C4-2B (cell line): ENCODE results near the gene HRH4.

Experiments used
- H3K27ac ChIP-seq: fragments of 450-650 bp; 2 replicates; pipeline ENCODE4 v1.5.1; 2017
- ZFX ChIP-seq: fragments of 450-650 bp; IDR thresholded peaks from 2 replicates; pipeline ENCODE4 v1.6.1; 2017
- TF ChIP-seq, protein P1 (sequence below): fragments of 450-650 bp; conservative IDR thresholded peaks from 2 replicates; pipeline ENCODE4 v1.5.1; 2017; ENCODE audit warnings: mild to moderate bottlenecking

Gene HRH4, protein sequence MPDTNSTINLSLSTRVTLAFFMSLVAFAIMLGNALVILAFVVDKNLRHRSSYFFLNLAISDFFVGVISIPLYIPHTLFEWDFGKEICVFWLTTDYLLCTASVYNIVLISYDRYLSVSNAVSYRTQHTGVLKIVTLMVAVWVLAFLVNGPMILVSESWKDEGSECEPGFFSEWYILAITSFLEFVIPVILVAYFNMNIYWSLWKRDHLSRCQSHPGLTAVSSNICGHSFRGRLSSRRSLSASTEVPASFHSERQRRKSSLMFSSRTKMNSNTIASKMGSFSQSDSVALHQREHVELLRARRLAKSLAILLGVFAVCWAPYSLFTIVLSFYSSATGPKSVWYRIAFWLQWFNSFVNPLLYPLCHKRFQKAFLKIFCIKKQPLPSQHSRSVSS

DNA sequence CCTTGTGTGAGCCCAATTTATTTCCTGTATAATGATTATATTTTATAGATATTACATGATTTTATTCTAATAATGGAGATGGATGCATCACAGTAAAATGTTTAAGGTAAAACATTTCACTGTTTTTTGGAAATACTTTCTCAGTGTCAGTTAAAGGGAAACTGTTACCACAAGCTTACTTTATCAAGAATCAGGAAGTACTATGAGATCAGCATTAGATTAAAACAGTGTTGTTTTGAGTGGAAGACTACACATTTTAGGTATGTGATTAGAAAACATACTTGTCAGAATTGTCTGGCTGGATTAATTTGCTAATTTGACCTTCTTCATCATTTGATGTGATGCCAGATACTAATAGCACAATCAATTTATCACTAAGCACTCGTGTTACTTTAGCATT lies at the start of gene HRH4:
HRH4 (plus strand) TSS at position 250 of the 400 bp plus-strand sequence; CDS start at position 342, 92 bp downstream.
- no peak within 1 kb of the TSS for H3K27ac ChIP-seq
- TF ChIP-seq ZFX: no peak
- TF ChIP-seq, protein P1, sequence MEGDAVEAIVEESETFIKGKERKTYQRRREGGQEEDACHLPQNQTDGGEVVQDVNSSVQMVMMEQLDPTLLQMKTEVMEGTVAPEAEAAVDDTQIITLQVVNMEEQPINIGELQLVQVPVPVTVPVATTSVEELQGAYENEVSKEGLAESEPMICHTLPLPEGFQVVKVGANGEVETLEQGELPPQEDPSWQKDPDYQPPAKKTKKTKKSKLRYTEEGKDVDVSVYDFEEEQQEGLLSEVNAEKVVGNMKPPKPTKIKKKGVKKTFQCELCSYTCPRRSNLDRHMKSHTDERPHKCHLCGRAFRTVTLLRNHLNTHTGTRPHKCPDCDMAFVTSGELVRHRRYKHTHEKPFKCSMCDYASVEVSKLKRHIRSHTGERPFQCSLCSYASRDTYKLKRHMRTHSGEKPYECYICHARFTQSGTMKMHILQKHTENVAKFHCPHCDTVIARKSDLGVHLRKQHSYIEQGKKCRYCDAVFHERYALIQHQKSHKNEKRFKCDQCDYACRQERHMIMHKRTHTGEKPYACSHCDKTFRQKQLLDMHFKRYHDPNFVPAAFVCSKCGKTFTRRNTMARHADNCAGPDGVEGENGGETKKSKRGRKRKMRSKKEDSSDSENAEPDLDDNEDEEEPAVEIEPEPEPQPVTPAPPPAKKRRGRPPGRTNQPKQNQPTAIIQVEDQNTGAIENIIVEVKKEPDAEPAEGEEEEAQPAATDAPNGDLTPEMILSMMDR: no peak

DNA sequence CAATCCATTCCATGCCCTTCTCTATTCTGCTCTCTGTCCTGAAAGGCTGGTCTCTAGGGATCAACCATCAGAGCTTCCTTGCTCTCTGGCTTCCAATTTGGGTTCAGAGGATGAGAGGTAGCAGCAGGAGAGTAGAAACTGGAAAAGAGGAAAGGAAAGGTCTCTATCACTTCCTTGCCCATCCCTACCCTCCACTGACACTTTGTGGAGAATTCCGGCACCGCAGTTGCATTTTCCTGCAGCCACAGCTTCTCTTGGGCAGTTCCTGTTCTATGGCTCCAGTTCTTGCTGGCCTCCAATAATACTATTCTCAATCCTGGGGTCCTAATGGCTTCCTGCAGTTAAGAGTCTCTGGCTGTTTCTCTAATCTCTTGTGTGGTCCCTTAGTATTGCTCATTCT lies 47.3 kb upstream of the HRH4 start:
- H3K27ac ChIP-seq: no peak overlapping the region
- TF ChIP-seq, protein P1: peak; percentile 30
- TF ChIP-seq ZFX: no peak

DNA sequence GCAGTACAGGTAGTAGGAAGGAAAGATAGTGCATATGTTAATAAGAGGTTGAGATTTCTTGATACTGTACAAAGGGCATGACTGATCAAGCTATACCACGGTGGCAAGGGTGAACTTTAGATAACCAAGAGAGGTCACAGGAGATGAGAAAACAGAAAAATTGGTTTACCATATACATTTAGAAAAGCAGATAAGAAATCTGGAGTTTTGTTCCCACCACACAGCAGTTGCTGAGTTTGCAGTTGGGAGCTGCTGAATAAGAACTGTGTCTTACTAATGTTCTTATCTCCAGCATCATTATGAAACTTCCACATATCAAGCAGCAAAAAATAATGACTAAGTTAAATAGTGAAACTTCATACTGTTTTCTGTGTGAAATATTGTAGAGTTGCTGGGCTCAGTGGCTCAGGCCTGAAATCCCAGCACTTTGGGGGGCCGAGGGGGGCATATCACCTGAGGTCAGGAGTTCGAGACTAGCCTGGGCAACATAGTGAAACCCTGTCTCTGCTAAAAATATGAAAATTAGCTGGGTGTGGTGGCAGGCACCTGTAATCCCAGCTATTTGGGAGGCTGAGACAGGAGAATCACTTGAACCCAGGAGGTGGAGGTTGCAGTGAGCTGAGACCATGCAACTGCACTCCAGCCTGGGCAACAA lies 46.0 kb upstream of the HRH4 start:
- TF ChIP-seq, protein P1: no peak
- TF ChIP-seq ZFX: no peak
- H3K27ac ChIP-seq: no peak overlapping the region

DNA sequence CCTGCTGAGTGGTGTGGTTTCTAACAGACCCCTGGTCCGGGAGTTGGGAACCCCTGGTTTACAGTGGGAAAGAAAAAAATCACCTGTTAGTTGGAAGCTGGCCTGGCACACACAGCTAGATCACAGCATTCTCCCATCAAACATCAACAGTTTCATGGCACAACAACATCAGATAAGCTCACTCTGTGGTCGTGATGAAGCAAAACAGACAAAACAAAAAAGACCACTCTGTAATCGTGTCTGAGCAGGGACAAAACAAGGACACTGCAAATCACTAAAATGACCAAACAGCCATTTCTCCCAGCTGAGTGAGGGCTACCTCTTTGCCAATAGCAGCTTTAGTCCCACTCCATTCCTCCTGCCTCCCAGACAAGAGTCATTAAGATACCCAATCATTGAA lies 43.0 kb upstream of the HRH4 start:
- H3K27ac ChIP-seq: no peak overlapping the region
- TF ChIP-seq ZFX: no peak
- TF ChIP-seq, protein P1: no peak

DNA sequence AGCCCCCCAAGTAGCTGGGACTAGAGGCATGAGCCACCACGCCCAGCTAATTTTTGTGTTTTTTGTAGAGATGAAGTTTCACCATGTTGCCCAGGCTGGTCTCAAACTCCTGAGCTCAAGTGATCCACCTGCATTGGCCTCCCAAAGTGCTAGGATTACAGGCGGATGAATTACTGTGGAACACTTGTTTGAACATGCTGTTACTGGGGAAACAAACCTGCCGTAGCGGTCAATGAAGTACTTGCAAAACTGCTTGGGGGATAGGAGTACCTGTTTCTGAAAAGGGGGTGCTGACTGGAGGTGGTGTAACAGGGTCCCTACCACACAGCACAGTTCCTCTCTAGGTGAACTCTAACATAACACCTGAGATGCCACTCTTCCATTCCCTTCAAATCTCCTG lies 39.9 kb upstream of the HRH4 start:
- peak overlapping the region; percentile 55 for H3K27ac ChIP-seq
- no peak for TF ChIP-seq ZFX
- TF ChIP-seq, protein P1: no peak

DNA sequence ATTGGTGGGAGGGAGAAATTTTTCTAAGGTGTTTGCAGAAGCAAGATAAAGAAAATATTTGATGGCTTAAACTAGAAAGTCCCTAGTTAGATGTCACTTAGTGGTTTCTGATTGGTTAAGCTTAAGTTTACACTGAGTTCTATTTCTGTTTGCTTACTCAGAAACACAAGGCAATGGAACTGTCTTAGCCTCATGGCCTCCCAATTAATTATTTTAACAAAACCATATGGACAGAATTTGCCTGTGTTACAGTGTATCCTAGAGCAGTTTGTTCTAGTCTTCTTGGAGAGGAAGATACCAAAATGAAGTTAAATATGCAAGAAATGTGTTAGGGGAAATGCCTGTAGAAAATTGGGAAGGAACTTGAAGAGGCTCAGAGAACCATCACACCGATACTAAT lies 38.6 kb upstream of the HRH4 start:
- peak overlapping the region; percentile 89 for H3K27ac ChIP-seq
- no peak for TF ChIP-seq ZFX
- TF ChIP-seq, protein P1: no peak

DNA sequence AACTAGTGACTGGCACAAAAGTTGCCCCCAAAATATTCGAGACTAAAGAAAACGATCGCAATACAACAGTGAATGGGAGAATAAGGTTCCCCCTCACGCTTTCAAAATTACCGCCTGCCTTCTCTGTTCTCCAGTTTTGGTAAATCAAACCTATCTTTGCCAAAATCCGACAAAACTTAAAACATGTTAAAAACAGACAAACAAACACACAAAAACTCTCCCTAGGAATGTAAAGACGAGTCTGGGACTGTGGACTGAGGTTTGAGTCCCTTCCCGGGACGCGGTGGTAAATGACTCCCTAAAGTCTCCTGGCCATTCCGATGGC lies 34.4 kb upstream of the HRH4 start:
- H3K27ac ChIP-seq: peak overlapping the region; percentile 96
- TF ChIP-seq, protein P1: no peak
- no peak for TF ChIP-seq ZFX
